HUES64 (cell line): ENCODE results near the gene PDGFD. TPM values are rescaled to one million over a fixed set of nuclear protein-coding genes. Genes with fewer than 3 reads are reported as not detected.

Source experiments
- H3K27ac ChIP-seq: 2 replicates; pipeline ENCODE4 v1.7.0; 2013; ENCODE audit warnings: low read depth, low read length, inconsistent platforms
- H3K27me3 ChIP-seq: 2 replicates; pipeline ENCODE4 v1.6.1; 2013; ENCODE audit warnings: mild to moderate bottlenecking, low read length; ENCODE audit not compliant: insufficient read depth
- H3K36me3 ChIP-seq: 2 replicates; pipeline ENCODE4 v1.6.1; 2013; ENCODE audit warnings: mild to moderate bottlenecking, low read length; ENCODE audit not compliant: insufficient read depth
- H3K4me1 ChIP-seq: 2 replicates; pipeline ENCODE4 v1.6.1; 2013; ENCODE audit warnings: mild to moderate bottlenecking, low read length, moderate library complexity; ENCODE audit not compliant: insufficient read depth
- H3K4me3 ChIP-seq: 2 replicates; pipeline ENCODE4 v1.5.1; 2013; ENCODE audit warnings: mild to moderate bottlenecking, low read length, moderate library complexity
- H3K9ac ChIP-seq: 2 replicates; pipeline ENCODE4 v1.6.1; 2013; ENCODE audit warnings: mild to moderate bottlenecking, low read depth, low read length
- H3K9me3 ChIP-seq: 2 replicates; pipeline ENCODE4 v1.6.1; 2013; ENCODE audit warnings: low read depth, low read length; ENCODE audit not compliant: insufficient read depth
- WGBS: fragments of 150-250, 120-280 bp; methylation state at CpG from one replicate; pipeline ENCODE4 v1.1.7; 2013; ENCODE audit warnings: missing lambda C conversion rate; 5-methylcytosine and 5-hydroxymethylcytosine counted together
- polyA plus RNA-seq, 2 experiments: library from polyadenylated mRNA; stranded (reverse); fragments of 50-300 nt; gene quantifications; one replicate each; pipeline ENCODE4 v1.2.3, GENCODE V29; 2013

Gene PDGFD
- polyA plus RNA-seq (2013, experiment 1 of 2): 2.9 TPM
- polyA plus RNA-seq (2013, experiment 2 of 2): 4.0 TPM

GRCh38 chr11:104164028-104164520 lies at the start of gene PDGFD:
Gene PDGFD (minus strand): TSS chr11:104164147.
- Histone ChIP-seq H3K4me3 (peak within 1 kb of the TSS; percentile 77), H3K27me3 (no peaks in the 10 kb centered on the region), H3K9me3 (no peaks in the 10 kb centered on the region), H3K9ac (peak within 1 kb of the TSS; percentile 46), H3K4me1 (peaks cover 8% of the 10 kb centered on the region; the same call in 1 of the 2 replicates), H3K36me3 (no peaks in the 10 kb centered on the region), H3K27ac (peak within 1 kb of the TSS; percentile 59; the same call in 1 of the 2 replicates)
- under 1% methylated on average over 37 of the region's 37 CpGs for WGBS

- 92% methylated on average over 3 of the region's 4 CpGs for WGBS
- Histone ChIP-seq H3K9ac (no peak overlapping the region), H3K4me1 (no peaks in the 10 kb centered on the region), H3K27ac (no peak overlapping the region), H3K36me3 (no peaks in the 10 kb centered on the region), H3K9me3 (no peaks in the 10 kb centered on the region), H3K27me3 (no peaks in the 10 kb centered on the region), H3K4me3 (no peak overlapping the region)
Observed at GRCh38 chr11:104206936-104207335, 43.0 kb upstream of the PDGFD start.

- H3K27me3 ChIP-seq: no peaks in the 10 kb centered on the region
- H3K27ac ChIP-seq: no peak overlapping the region
- no peaks in the 10 kb centered on the region for H3K4me1 ChIP-seq
- no peak overlapping the region for H3K9ac ChIP-seq
- no peak overlapping the region for H3K4me3 ChIP-seq
- no peaks in the 10 kb centered on the region for H3K9me3 ChIP-seq
- H3K36me3 ChIP-seq: no peaks in the 10 kb centered on the region
Observed at GRCh38 chr11:104205838-104206237, 41.9 kb upstream of the PDGFD start.

GRCh38 chr11:104200688-104201087 lies 36.7 kb upstream of the PDGFD start:
- Histone ChIP-seq H3K27me3 (no peaks in the 10 kb centered on the region), H3K36me3 (no peaks in the 10 kb centered on the region), H3K4me3 (no peak overlapping the region), H3K4me1 (no peaks in the 10 kb centered on the region), H3K9ac (no peak overlapping the region), H3K27ac (no peak overlapping the region), H3K9me3 (no peaks in the 10 kb centered on the region)

GRCh38 chr11:104199053-104199452 lies 35.1 kb upstream of the PDGFD start:
- no peak overlapping the region for H3K27ac ChIP-seq
- no peaks in the 10 kb centered on the region for H3K27me3 ChIP-seq
- H3K9ac ChIP-seq: no peak overlapping the region
- no peak overlapping the region for H3K4me3 ChIP-seq
- 89% methylated on average over 1 of the region's 1 CpG for WGBS
- H3K9me3 ChIP-seq: no peaks in the 10 kb centered on the region
- H3K36me3 ChIP-seq: no peaks in the 10 kb centered on the region
- H3K4me1 ChIP-seq: no peaks in the 10 kb centered on the region

GRCh38 chr11:104198576-104198975 lies 34.6 kb upstream of the PDGFD start:
- H3K4me1 ChIP-seq: no peaks in the 10 kb centered on the region
- H3K9ac ChIP-seq: no peak overlapping the region
- H3K36me3 ChIP-seq: no peaks in the 10 kb centered on the region
- H3K4me3 ChIP-seq: no peak overlapping the region
- no peak overlapping the region for H3K27ac ChIP-seq
- WGBS: 90% methylated on average over 2 of the region's 2 CpGs
- no peaks in the 10 kb centered on the region for H3K9me3 ChIP-seq
- no peaks in the 10 kb centered on the region for H3K27me3 ChIP-seq

GRCh38 chr11:104191124-104191523 lies 27.2 kb upstream of the PDGFD start:
- WGBS: 95% methylated on average over 3 of the region's 3 CpGs
- no peaks in the 10 kb centered on the region for H3K4me1 ChIP-seq
- H3K4me3 ChIP-seq: no peak overlapping the region
- no peak overlapping the region for H3K9ac ChIP-seq
- no peaks in the 10 kb centered on the region for H3K9me3 ChIP-seq
- no peaks in the 10 kb centered on the region for H3K27me3 ChIP-seq
- H3K27ac ChIP-seq: no peak overlapping the region
- no peaks in the 10 kb centered on the region for H3K36me3 ChIP-seq

GRCh38 chr11:104183593-104183992 lies 19.6 kb upstream of the PDGFD start:
- Histone ChIP-seq H3K36me3 (no peaks in the 10 kb centered on the region), H3K4me1 (no peaks in the 10 kb centered on the region), H3K9me3 (no peaks in the 10 kb centered on the region), H3K4me3 (no peak overlapping the region), H3K27me3 (no peaks in the 10 kb centered on the region), H3K9ac (no peak overlapping the region), H3K27ac (no peak overlapping the region)

- H3K4me3 ChIP-seq: no peak overlapping the region
- H3K4me1 ChIP-seq: no peaks in the 10 kb centered on the region
- H3K27me3 ChIP-seq: no peaks in the 10 kb centered on the region
- WGBS: 97% methylated on average over 1 of the region's 1 CpG
- no peak overlapping the region for H3K9ac ChIP-seq
- no peaks in the 10 kb centered on the region for H3K36me3 ChIP-seq
- H3K9me3 ChIP-seq: no peaks in the 10 kb centered on the region
- no peak overlapping the region for H3K27ac ChIP-seq
Observed at GRCh38 chr11:104175769-104176168, 11.8 kb upstream of the PDGFD start.

- Histone ChIP-seq H3K27ac (no peak overlapping the region), H3K36me3 (no peaks in the 10 kb centered on the region), H3K27me3 (no peaks in the 10 kb centered on the region), H3K9ac (no peak overlapping the region), H3K9me3 (no peaks in the 10 kb centered on the region), H3K4me1 (peaks cover 8% of the 10 kb centered on the region; the same call in 1 of the 2 replicates), H3K4me3 (no peak overlapping the region)
Observed at GRCh38 chr11:104169091-104169490, 5.1 kb upstream of the PDGFD start.

- no peak overlapping the region for H3K27ac ChIP-seq
- WGBS: 83% methylated on average over 7 of the region's 7 CpGs
- no peaks in the 10 kb centered on the region for H3K36me3 ChIP-seq
- no peaks in the 10 kb centered on the region for H3K27me3 ChIP-seq
- no peak overlapping the region for H3K9ac ChIP-seq
- peaks cover 8% of the 10 kb centered on the region; the same call in 1 of the 2 replicates for H3K4me1 ChIP-seq
- H3K9me3 ChIP-seq: no peaks in the 10 kb centered on the region
- peak overlapping the region; percentile 77; the same call in 1 of the 2 replicates for H3K4me3 ChIP-seq
Observed at GRCh38 chr11:104165014-104165413, 1.1 kb upstream of the PDGFD start.
